GM19043 (cell line): ENCODE results near the gene ATG16L1.
A peak's percentile ranks its signal among the peaks of the same experiment; 100 is the strongest.

Experiments
- ATAC-seq: cut with Tn5 transposase; IDR thresholded peaks from one replicate; pipeline ENCODE4 v1.9.1; 2021; ENCODE audit warnings: low read depth; ENCODE audit not compliant: unreplicated experiment

The ATG16L1 gene

DNA sequence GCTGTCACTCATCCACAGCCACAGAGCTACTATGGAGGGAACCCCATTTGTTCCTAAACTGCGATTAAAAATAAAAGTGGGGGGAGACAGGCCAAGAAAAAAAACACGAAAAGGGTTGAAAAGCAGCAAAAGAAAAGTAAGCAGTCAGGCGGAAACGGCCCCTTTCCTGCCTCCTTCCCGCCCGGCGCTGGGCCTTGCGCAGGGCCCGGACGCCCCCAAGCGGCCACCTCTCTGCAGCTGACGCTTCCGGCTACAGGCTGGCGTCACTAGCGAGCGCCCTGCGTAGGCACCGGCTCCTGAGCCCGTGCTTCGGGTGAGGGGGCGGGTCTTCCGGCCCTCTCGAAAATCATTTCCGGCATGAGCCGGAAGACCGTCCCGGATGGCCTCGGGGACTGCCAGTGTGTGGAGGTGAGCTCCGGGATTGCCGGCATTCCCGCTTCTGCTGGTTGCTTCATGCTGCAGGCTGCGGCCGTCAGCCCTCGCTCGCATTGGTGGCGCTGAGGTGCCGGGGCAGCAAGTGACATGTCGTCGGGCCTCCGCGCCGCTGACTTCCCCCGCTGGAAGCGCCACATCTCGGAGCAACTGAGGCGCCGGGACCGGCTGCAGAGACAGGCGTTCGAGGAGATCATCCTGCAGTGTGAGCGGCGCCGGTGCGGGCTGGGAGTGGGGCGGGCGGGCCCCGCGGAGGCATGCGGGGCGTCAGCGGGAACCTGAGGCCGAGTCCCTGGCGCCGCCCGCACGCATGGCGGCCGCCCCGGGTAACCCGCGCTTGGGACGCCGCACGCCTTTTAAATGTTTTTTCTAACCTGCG lies at the start of gene ATG16L1:
Gene ATG16L1 (plus strand): TSS at position 368 of the 811 bp plus-strand sequence. CDS start 155 bp downstream, at position 523.
- ATAC-seq: peak; percentile 93

DNA sequence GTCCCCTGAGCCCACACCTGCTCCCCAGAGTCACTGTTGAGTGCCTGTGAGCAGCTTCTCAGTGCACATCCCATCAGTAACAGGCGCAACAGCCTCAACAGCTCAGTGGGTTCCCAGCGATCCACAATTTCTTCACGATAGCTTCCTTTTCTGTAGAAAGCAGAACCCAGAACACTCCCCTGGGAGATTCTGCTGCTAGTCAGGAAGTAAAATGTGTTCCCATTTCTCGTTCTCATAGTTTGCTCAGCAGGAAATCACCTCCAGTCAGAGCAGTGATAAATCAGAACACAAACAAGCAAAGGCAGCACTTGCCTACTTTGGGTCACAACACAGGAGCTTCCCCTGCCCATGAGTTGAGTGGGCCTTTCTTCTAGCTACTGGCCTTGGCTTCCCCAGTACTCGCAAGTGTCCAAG lies 48.9 kb upstream of the ATG16L1 start:
- ATAC-seq: no peak

DNA sequence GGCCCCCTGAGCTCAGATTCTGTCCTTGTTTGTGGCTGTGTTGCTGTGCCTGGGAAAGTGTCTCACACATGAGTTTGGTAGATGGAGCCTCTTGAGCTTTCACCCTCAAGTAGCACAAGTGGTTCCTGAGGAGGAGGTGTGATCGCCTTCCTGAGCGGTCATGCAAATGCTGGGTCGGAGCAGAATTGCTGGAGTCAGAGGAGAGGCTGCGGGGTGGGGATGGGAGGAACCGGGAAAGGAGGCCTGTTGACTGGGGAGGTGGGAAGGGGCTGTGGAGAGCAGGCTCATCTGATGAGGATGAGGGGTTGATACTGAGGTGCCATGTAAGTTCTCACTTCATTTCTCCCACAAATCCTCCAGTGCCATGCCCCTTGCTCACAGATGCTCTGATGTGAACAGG lies 48.4 kb upstream of the ATG16L1 start:
- ATAC-seq: no peak

- ATAC-seq: no peak
Observed at GRCh38 chr2:233204286-233204936, 47.1 kb upstream of the ATG16L1 start.

DNA sequence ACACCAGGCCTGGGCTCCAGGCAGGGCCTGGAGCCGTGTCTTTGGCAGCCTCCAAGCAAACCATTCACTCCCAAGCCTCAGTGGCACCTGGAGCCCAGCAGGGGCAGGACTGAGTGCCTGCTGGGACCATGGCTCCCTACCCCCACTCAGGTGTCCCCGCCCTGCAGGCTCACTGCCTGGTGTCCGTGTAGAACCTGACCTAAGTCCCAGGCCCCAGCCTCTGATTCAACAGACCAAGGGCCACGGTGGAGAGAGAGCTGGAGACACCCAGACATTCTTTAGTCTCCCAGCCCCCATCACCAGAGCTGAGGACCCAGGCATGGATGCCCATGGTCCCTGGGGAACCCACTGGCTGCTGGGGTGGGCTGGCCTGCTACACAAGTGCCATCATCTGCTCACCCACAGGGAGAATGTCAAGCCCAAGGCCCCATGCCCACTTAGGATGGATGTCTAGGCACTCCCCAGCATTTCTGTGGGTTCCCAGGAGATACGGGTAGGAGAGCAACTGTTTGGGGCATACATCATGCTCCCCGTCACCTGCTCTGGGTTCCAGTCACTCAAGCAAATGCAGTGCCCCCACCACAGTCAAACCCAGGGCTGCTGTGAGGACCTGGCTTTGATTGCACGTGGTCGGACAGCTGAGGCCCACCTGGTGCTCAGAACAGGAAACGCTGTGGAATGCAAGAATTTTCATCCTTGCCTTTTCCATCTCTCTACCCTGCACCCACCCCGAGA lies 42.9 kb upstream of the ATG16L1 start:
- no peak for ATAC-seq

DNA sequence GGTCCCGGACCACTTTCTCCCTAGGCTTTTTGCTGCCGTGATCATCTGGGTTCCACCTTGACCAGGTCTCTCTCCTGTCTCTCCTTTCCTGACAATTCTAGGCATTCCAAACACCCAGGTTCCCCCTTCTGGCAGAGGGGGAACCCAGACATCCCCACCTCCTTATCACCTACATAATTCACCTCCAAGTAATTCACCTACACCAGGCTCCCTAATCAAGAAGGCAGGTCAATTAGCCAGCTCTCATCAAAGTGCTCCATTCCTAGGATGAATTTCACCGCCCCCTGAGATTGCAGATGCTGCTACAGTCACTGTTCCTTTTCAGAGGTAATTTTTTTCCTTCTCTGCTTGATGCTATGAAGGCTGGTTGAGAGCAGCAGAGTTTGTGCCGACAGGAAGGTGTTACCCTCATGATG lies 42.3 kb upstream of the ATG16L1 start:
- no peak for ATAC-seq

GRCh38 chr2:233209533-233210171 lies 41.8 kb upstream of the ATG16L1 start:
- ATAC-seq: no peak

GRCh38 chr2:233210281-233210680 lies 41.2 kb upstream of the ATG16L1 start:
- ATAC-seq: no peak

DNA sequence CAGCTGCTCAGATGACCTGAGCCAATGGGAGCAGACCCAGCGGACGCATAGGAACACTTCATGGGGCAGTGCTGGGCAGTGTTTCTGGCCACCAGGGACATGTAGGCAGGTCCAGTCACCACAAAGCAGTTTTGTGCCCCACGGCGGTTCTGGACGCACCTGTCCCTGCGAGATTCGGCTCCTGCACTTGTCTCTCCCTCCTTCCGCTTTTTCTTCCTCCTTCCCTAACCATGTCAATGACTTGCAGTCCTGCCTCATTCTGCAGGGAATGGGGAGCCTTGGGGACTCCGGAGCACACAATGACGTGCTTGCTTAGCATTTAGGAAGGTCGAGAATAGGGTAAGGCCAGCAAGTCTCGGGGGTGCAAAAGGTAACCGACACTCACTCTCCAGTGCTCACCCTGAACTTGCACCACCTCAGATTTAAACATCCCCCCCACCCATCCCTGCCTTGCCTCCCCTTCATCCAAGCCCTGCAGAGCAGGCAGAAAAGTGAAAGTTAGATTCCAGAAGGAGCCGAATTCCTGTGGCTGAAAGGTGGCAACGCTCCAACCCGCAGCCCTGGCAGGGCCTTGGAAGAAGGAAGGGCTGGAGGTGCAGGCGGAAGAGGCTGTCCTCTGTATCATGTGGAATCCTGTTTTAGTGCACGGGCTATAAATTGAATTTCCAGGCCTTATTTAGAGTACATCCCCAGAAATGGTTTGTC lies 40.5 kb upstream of the ATG16L1 start:
- ATAC-seq: no peak

DNA sequence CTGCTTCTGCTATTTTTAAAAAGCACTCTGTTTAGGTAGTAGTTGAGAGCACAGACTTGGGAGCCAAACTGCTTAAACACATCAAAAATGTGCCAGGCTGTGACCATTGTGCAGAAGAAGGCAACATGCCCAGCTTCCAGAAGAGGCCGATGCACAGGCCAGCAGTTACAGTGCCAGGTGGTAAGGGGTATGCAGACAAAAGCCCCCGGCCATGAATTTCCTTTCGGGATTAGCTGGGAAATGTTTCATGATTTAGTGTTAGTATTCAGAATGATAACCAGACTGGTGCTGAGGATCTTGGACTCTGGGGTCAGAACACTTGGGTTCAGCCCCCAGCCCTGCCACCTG lies 40.0 kb upstream of the ATG16L1 start:
- no peak for ATAC-seq

DNA sequence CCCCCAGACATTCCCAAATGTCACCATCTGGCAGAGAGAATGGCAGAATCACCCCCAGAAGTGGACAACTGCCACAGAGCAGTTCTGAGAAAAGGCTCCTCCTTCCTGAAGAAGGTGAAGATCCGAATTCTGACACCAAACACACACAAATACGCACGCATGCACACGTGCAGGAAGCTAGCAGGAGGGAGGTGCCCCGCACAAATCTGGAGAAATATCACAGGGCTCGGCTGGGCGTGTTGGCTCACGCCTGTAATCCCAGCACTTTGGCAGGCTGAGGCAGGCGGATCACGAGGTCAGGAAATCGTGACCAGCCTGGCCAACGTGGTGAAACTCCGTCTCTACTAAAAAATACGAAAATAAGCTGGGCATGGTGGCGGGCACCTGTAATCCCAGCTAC lies 38.5 kb upstream of the ATG16L1 start:
- ATAC-seq: no peak

- no peak for ATAC-seq
Observed at GRCh38 chr2:233213975-233214374, 37.5 kb upstream of the ATG16L1 start.

GRCh38 chr2:233217892-233218377 lies 33.5 kb upstream of the ATG16L1 start:
- no peak for ATAC-seq

- ATAC-seq: no peak
Observed at GRCh38 chr2:233218836-233219235, 32.6 kb upstream of the ATG16L1 start.

- ATAC-seq: no peak
Observed at GRCh38 chr2:233219848-233220247, 31.6 kb upstream of the ATG16L1 start.

- no peak for ATAC-seq
Observed at GRCh38 chr2:233221378-233222063, 30.0 kb upstream of the ATG16L1 start.

DNA sequence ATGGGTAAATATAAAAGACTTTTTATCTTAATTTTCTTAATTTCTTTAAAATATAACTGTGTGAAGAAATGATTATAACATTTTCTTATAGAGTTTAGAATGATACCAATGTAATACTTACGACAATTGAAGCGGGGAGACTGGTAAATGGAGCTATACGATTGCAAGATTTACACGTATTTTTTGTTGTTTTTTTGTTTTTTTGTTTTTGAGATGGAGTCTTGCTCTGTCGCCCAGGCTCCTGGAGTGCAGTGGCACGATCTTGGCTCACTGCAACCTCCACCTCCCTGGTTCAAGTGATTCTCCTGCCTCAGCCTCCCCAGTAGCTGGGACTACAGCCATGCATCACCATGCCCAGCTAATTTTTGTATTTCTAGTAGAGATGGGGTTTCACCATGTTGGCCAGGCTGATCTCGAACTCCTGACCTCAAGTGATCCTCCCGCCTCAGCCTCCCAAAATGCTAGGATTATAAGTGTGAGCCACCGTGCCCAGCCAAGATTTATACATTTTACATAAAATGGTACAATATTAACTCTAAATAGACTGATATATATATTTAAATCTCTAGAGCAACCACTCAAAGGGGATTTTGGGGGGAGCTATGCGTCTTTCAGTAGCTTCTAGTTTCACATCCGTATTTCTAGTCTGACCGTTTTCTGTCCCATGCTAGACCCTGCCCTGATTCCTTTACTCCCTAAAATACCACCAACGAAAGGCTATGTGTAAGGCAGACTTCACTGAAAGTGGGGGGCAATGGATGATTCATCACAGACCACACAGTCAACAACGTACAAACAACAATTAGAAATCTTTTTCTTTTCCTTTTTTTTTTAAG lies 28.2 kb upstream of the ATG16L1 start:
- ATAC-seq: peak; percentile 82

GRCh38 chr2:233225230-233226068 lies 26.0 kb upstream of the ATG16L1 start:
- no peak for ATAC-seq
